HepG2 (cell line): Measurements from ENCODE around the gene LENG1. TPM values are rescaled to one million over a fixed set of nuclear protein-coding genes. Genes with fewer than 3 reads are reported as not detected.

Source experiments
- AFF4 ChIP-seq: sonication (generic); formaldehyde crosslinking; IDR thresholded peaks from 2 replicates; pipeline ENCODE4 v1.4.0; 2020; ENCODE audit warnings: missing genetic modification reagents
- CBX1 ChIP-seq: IDR thresholded peaks from one replicate; pipeline ENCODE4 v1.6.1; 2016; ENCODE audit warnings: antibody characterized with exemption, low read depth
- FIP1L1 ChIP-seq: fragments of 200-400 bp; formaldehyde crosslinking; IDR thresholded peaks from 2 replicates; pipeline ENCODE4 v1.6.1; 2018; ENCODE audit warnings: low read depth, mild to moderate bottlenecking, low read length, moderate library complexity, borderline replicate concordance; ENCODE audit not compliant: insufficient read depth
- HNF1A ChIP-seq, 2 experiments: sonication (generic) in 1 of 2; formaldehyde crosslinking in 1 of 2; IDR thresholded peaks; 2 replicates each; pipeline versions ENCODE4 v1.4.0 to v1.6.1; 2016 to 2020; ENCODE audit warnings: borderline replicate concordance in 1 of 2, low read depth in 1 of 2, mild to moderate bottlenecking in 1 of 2, missing genetic modification reagents in 1 of 2
- JUNB ChIP-seq: sonication (generic); formaldehyde crosslinking; IDR thresholded peaks from 2 replicates; pipeline ENCODE4 v1.8.0; 2022; ENCODE audit warnings: missing genetic modification reagents, mild to moderate bottlenecking, borderline replicate concordance
- KLF16 ChIP-seq, 2 experiments: sonication (generic) in 1 of 2; formaldehyde crosslinking in 1 of 2; IDR thresholded peaks; 2 replicates each; pipeline versions ENCODE4 v1.6.1 to v1.8.0; 2016 to 2023; ENCODE audit warnings: missing genetic modification reagents in 2 of 2, missing compliant biosample characterization in 1 of 2
- RBFOX2 ChIP-seq: fragments of 200-400 bp; formaldehyde crosslinking; IDR thresholded peaks from 2 replicates; pipeline ENCODE4 v1.6.1; 2017; ENCODE audit warnings: low read depth, mild to moderate bottlenecking, low read length
- ZBTB4 ChIP-seq: sonication (generic); formaldehyde crosslinking; IDR thresholded peaks from 2 replicates; pipeline ENCODE4 v1.4.0; 2020; ENCODE audit warnings: missing genetic modification reagents, mild to moderate bottlenecking, borderline replicate concordance
- ZNF609 ChIP-seq: sonication (generic); formaldehyde crosslinking; IDR thresholded peaks from 2 replicates; pipeline ENCODE4 v1.4.0; 2020; ENCODE audit warnings: mild to moderate bottlenecking, missing genetic modification reagents, borderline replicate concordance
- ZNF768 ChIP-seq: sonication (generic); formaldehyde crosslinking; IDR thresholded peaks from 2 replicates; pipeline ENCODE4 v1.4.0; 2020; ENCODE audit warnings: missing genetic modification reagents
- polyA plus RNA-seq, 8 experiments: library from polyadenylated mRNA; depleted of rRNA in 3 of 8; stranded (reverse) in 7 of 8; unstranded in 1 of 8; fragments of >200 nt; fragmentation: Illumina TruSeq in 4 of 8; extraction: Trizol in 4 of 8; gene quantifications; 2 replicates each; pipeline versions ENCODE4 v1.2.1 to v1.2.3, GENCODE V29; 2011 to 2016; ENCODE audit warnings: low read depth in 4 of 8, missing spikeins in 1 of 8, mixed read lengths in 1 of 8; ENCODE audit not compliant: insufficient read depth in 1 of 8
- total RNA-seq, 5 experiments: library from RNA; depleted of rRNA; stranded (reverse); fragments of >200 nt; fragmentation: Illumina TruSeq; extraction: Trizol; gene quantifications; 2 replicates each; pipeline ENCODE4 v1.2.3, GENCODE V29; 2016; ENCODE audit warnings: low read depth in 1 of 5

LENG1 gene
- total and polyA plus RNA-seq, 2 of the 13 experiments (the other 11 are each of a cell fraction or from before 2014, with no cell fraction given): 1.8 to 3.8 TPM

- TF ChIP-seq HNF1A (IDR thresholded peaks at IDR 0.05; ENCODE audit: low read depth) (peak; percentile 77), HNF1A (CRISPR knock-in tag; IDR thresholded peaks at IDR 0.05; ENCODE audit: borderline replicate concordance) (peak; percentile 81), ZBTB4 (CRISPR knock-in tag) (no peak), RBFOX2 (peak; percentile 32; the same call in 1 of the 2 replicates), JUNB (CRISPR knock-in tag) (no peak), KLF16 (CRISPR knock-in tag; IDR thresholded peaks at IDR 0.05) (0 out of 4 replicates have a peak, but pooled peaks of 1 of the 2 experiments have one; percentile 22), CBX1 (no peak), ZNF609 (no peak), ZNF768 (CRISPR knock-in tag) (no peak), FIP1L1 (no peak), AFF4 (CRISPR knock-in tag) (no peak)
These were observed 43.7 kb upstream of the LENG1 start (continued) for GRCh38 chr19:54203151-54203611.
